HG02642 (cell line): ENCODE results near the gene TRIM17.

Source experiments
- ATAC-seq: cut with Tn5 transposase; IDR thresholded peaks from one replicate; pipeline ENCODE4 v1.9.1; 2021; ENCODE audit warnings: mild to moderate bottlenecking; ENCODE audit not compliant: unreplicated experiment, poor library complexity

Gene TRIM17

GRCh38 chr1:228370941-228371740 is 45.5 kb downstream of the TRIM17 start:
- no peak for ATAC-seq

GRCh38 chr1:228370439-228370940 is 46.2 kb downstream of the TRIM17 start:
- ATAC-seq, result no peak

- no peak for ATAC-seq
These were observed 46.8 kb downstream of the TRIM17 start for GRCh38 chr1:228369608-228370438.

GRCh38 chr1:228368801-228369607 is 47.7 kb downstream of the TRIM17 start:
- no peak for ATAC-seq

GRCh38 chr1:228367798-228368791 is 48.6 kb downstream of the TRIM17 start:
- ATAC-seq, result no peak

GRCh38 chr1:228366866-228367741 is 49.6 kb downstream of the TRIM17 start:
- no peak for ATAC-seq

- no peak for ATAC-seq
These were observed 50.4 kb downstream of the TRIM17 start for GRCh38 chr1:228366062-228366865.

GRCh38 chr1:228365271-228366061 is 51.2 kb downstream of the TRIM17 start:
- ATAC-seq, result no peak

- ATAC-seq, result no peak
These were observed 51.9 kb downstream of the TRIM17 start for GRCh38 chr1:228364706-228365213.

- no peak for ATAC-seq
These were observed 52.5 kb downstream of the TRIM17 start for GRCh38 chr1:228364068-228364705.

- no peak for ATAC-seq
These were observed 53.0 kb downstream of the TRIM17 start for GRCh38 chr1:228363686-228364067.

GRCh38 chr1:228362884-228363450 is 53.7 kb downstream of the TRIM17 start:
- no peak for ATAC-seq

GRCh38 chr1:228362141-228362883 is 54.3 kb downstream of the TRIM17 start:
- ATAC-seq, result no peak

- ATAC-seq, result no peak
These were observed 55.1 kb downstream of the TRIM17 start for GRCh38 chr1:228361314-228362140.
